NCI-H2196 (cell line): Measurements from ENCODE around the gene C1R.
"Not testable (repeated sequence)": the region's sequence is repeated elsewhere in the genome, so short reads cannot be mapped to it uniquely, and the experiment has no call there.

Experiments used
- DNase-seq: peaks from one replicate; lab custom pipeline; 2025; ENCODE audit not compliant: unreplicated experiment; lab: John Stamatoyannopoulos, UW

Gene C1R

GRCh38 chr12:7068994-7069346, 23.3 kb downstream of the C1R start:
- no peak for DNase-seq

- DNase-seq: no peak
These were observed 23.8 kb downstream of the C1R start for GRCh38 chr12:7068240-7068993.

- DNase-seq: no peak
These were observed 25.1 kb downstream of the C1R start for GRCh38 chr12:7067096-7067495.

- no peak for DNase-seq
These were observed 25.6 kb downstream of the C1R start for GRCh38 chr12:7066596-7066995.

GRCh38 chr12:7065073-7065623, 27.1 kb downstream of the C1R start:
- DNase-seq: no peak

- no peak for DNase-seq
These were observed 27.7 kb downstream of the C1R start for GRCh38 chr12:7064516-7064915.

GRCh38 chr12:7061596-7061995, 30.6 kb downstream of the C1R start:
- no peak for DNase-seq

- no peak for DNase-seq
These were observed 31.1 kb downstream of the C1R start for GRCh38 chr12:7061138-7061537.

GRCh38 chr12:7060353-7060954, 31.8 kb downstream of the C1R start, which contains the start of gene C1S:
TSS of gene C1S (plus strand) at chr12:7060718. CDS start at chr12:7061913, 1,195 bp downstream.
- no peak for DNase-seq

GRCh38 chr12:7059780-7060179, 32.5 kb downstream of the C1R start:
- no peak for DNase-seq

GRCh38 chr12:7058850-7059395, 33.3 kb downstream of the C1R start:
- DNase-seq: no peak

- DNase-seq: no peak
These were observed 33.9 kb downstream of the C1R start for GRCh38 chr12:7058163-7058845.

- DNase-seq: not testable (repeated sequence)
These were observed 36.5 kb downstream of the C1R start for GRCh38 chr12:7055736-7056135.

GRCh38 chr12:7054925-7055324, 37.3 kb downstream of the C1R start:
- DNase-seq: no peak

- not testable (repeated sequence) for DNase-seq
These were observed 42.3 kb downstream of the C1R start for GRCh38 chr12:7049973-7050372.

GRCh38 chr12:7049445-7049951, 42.7 kb downstream of the C1R start:
- not testable (repeated sequence) for DNase-seq

GRCh38 chr12:7047306-7047705, 44.9 kb downstream of the C1R start:
- no peak for DNase-seq

GRCh38 chr12:7046383-7047105, 45.7 kb downstream of the C1R start:
- no peak for DNase-seq

- DNase-seq: no peak
These were observed 46.3 kb downstream of the C1R start for GRCh38 chr12:7045913-7046312.

GRCh38 chr12:7042842-7043241, 49.4 kb downstream of the C1R start:
- no peak for DNase-seq

- no peak for DNase-seq
These were observed 52.8 kb downstream of the C1R start for GRCh38 chr12:7039403-7039802.
